ENCODE data around the gene DNM3. TPM values are rescaled to one million over a fixed set of nuclear protein-coding genes. Genes with fewer than 3 reads are reported as not detected.

The DNM3 gene
- total RNA-seq: 3.1 and 4.2 TPM in 2 replicates

GRCh38 chr1:171841050-171841910 is at the start of gene DNM3:
DNM3 (plus strand) TSS chr1:171841498; CDS start chr1:171841657, 159 bp downstream.

GRCh38 chr1:172420385-172420784 is 579.1 kb downstream of the DNM3 start, which contains the start of gene C1orf105:
C1orf105 (plus strand) TSS chr1:172420685; CDS start chr1:172420886, 201 bp downstream.

GRCh38 chr1:172443666-172444453 is 602.6 kb downstream of the DNM3 start, which contains the start of gene PIGC:
PIGC (minus strand) TSS chr1:172444069; CDS start chr1:172442622, 1,447 bp downstream.

Other genes with a start within 250 kb of the DNM3 start
- gene MYOCOS, start 219.3 kb upstream of the DNM3 start, total RNA-seq: 0.06 TPM in 1 of 2 replicates, not detected in the other
- gene MYOC, start 188.8 kb upstream of the DNM3 start, total RNA-seq: not detected in 2 replicates
- gene VAMP4, start 99.4 kb upstream of the DNM3 start, total RNA-seq: 4.4 and 8.5 TPM in 2 replicates
- gene METTL13, start 59.8 kb upstream of the DNM3 start, total RNA-seq: 18.9 and 38.0 TPM in 2 replicates

Data from bladder microvascular endothelial cell (primary cell).